ENCODE measurements around the gene CYP4F2. TPM values are rescaled to one million over a fixed set of nuclear protein-coding genes. Genes with fewer than 3 reads are reported as not detected.

CYP4F2 gene
- total and polyA plus RNA-seq, 10 of the 15 experiments (the other 5 are each of a cell fraction or from before 2014, with no cell fraction given) = 0.08 to 3.5 (median 0.63) TPM

DNA sequence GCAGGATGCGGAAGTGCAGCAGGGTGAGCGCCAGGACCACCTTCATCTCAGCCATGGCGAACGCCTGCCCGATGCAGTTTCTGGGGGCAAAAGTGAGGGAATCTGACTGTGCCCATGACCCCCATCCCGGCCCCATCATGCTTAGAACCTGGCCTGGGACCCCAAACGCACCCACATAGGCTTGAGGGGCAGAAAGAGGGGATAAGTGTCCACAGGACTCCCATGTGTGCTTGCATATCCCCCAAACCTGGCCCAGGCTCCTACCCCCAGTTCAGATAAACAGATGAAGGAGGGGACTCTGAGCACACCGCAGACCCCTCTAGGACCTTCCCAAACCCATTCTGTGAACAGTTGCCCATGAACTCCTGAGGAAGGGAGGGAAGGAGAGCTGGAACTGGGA is 16.0 kb upstream of the CYP4F2 start:
- Histone ChIP-seq H3K79me2 (ENCODE audit: control insufficient read depth, insufficient read depth, low read length) (no peaks in the 10 kb centered on the region), H3K4me2 (ENCODE audit: control insufficient read depth, insufficient read depth) (no peak overlapping the region), H3K4me3 (no peak overlapping the region), H3K9me3 (replicated peaks; ENCODE audit: control insufficient read depth, insufficient read depth, low read length) (no peaks in the 10 kb centered on the region; the same call in 2 of the 3 replicates), H3K9ac (ENCODE audit: control insufficient read depth, insufficient read depth, low read length) (no peak overlapping the region), H3K4me1 (ENCODE audit: control insufficient read depth, insufficient read depth, low read length) (no peaks in the 10 kb centered on the region), H2AFZ (ENCODE audit: control insufficient read depth, low read depth, low read length) (no peak overlapping the region), H3K27me3 (replicated peaks in 1 of 2; ENCODE audit: control insufficient read depth in 2 of 2, insufficient read depth in 2 of 2, low read length in 1 of 2) (peaks cover 1 to 4% of the 10 kb centered on the region in 2 experiments; a peak in 3 of 4 replicates), H4K20me1 (ENCODE audit: control insufficient read depth, insufficient read depth) (no peaks in the 10 kb centered on the region), H3K36me3 (ENCODE audit: control insufficient read depth in 2 of 2, insufficient read depth in 2 of 2, low read length in 1 of 2) (no peaks in the 10 kb centered on the region), H3K27ac (ENCODE audit: control insufficient read depth, insufficient read depth) (no peak overlapping the region)
- ChIA-PET POLR2A (no interaction called here), CTCF (no interaction called here), SMC1A (ENCODE audit: uncharacterized antibody, unreplicated experiment) (no interaction called here), RAD21 (ENCODE audit: unreplicated experiment) (no interaction called here)
- TF ChIP-seq, protein P1, sequence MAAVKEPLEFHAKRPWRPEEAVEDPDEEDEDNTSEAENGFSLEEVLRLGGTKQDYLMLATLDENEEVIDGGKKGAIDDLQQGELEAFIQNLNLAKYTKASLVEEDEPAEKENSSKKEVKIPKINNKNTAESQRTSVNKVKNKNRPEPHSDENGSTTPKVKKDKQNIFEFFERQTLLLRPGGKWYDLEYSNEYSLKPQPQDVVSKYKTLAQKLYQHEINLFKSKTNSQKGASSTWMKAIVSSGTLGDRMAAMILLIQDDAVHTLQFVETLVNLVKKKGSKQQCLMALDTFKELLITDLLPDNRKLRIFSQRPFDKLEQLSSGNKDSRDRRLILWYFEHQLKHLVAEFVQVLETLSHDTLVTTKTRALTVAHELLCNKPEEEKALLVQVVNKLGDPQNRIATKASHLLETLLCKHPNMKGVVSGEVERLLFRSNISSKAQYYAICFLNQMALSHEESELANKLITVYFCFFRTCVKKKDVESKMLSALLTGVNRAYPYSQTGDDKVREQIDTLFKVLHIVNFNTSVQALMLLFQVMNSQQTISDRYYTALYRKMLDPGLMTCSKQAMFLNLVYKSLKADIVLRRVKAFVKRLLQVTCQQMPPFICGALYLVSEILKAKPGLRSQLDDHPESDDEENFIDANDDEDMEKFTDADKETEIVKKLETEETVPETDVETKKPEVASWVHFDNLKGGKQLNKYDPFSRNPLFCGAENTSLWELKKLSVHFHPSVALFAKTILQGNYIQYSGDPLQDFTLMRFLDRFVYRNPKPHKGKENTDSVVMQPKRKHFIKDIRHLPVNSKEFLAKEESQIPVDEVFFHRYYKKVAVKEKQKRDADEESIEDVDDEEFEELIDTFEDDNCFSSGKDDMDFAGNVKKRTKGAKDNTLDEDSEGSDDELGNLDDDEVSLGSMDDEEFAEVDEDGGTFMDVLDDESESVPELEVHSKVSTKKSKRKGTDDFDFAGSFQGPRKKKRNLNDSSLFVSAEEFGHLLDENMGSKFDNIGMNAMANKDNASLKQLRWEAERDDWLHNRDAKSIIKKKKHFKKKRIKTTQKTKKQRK (IDR thresholded peaks at IDR 0.05; ENCODE audit: low read depth, low read length) = no peak
- TF ChIP-seq MEF2A (IDR thresholded peaks at IDR 0.05; ENCODE audit: insufficient read depth, low read depth, low read length) = no peak
- no peak for TF ChIP-seq POU2F2 (IDR thresholded peaks at IDR 0.05; ENCODE audit: borderline replicate concordance, low read depth, low read length)
- TF ChIP-seq, protein P2, sequence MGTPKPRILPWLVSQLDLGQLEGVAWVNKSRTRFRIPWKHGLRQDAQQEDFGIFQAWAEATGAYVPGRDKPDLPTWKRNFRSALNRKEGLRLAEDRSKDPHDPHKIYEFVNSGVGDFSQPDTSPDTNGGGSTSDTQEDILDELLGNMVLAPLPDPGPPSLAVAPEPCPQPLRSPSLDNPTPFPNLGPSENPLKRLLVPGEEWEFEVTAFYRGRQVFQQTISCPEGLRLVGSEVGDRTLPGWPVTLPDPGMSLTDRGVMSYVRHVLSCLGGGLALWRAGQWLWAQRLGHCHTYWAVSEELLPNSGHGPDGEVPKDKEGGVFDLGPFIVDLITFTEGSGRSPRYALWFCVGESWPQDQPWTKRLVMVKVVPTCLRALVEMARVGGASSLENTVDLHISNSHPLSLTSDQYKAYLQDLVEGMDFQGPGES (IDR thresholded peaks at IDR 0.05) = no peak
- BruUV-seq (replicated peaks) = no TSS peak
- 62% methylated on average over 8 of the region's 8 CpGs for WGBS (ENCODE audit: insufficient coverage, insufficient replicate concordance, low lambda C conversion rate, missing lambda C conversion rate)
- no peak for ATAC-seq
- FAIRE-seq = no peak
- DNase-seq (ENCODE audit: low read depth, low spot score) = no peak
- in situ Hi-C loops (cut with MboI) (no loop called here), intact Hi-C loops (cut with micrococcal nuclease; ENCODE audit: unreplicated experiment) (no loop called here)

Data from GM12878 (cell line).